ENCODE measurements around the gene SF3B3.

DNA sequence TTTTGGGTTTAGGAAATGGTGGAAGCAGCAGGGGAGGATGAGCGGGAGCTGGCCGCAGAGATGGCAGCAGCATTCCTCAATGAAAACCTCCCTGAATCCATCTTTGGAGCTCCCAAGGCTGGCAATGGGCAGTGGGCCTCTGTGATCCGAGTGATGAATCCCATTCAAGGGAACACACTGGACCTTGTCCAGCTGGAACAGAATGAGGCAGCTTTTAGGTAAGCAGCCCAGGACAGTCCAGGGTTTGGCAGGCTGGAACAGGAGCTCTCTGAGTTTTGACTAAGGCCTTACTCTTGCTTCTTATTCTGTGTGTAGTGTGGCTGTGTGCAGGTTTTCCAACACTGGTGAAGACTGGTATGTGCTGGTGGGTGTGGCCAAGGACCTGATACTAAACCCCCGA, 41.4 kb downstream of the SF3B3 start:
- TF ChIP-seq ZNF207 (IDR thresholded peaks at IDR 0.05; ENCODE audit: borderline replicate concordance) = no peak
- no peak for TF ChIP-seq KDM1A (IDR thresholded peaks at IDR 0.05; ENCODE audit: borderline replicate concordance)
- no peak for TF ChIP-seq CTCF (IDR thresholded peaks at IDR 0.05 in 2 of 3, conservative IDR thresholded peaks at IDR 0.05 in 1 of 3; ENCODE audit: control insufficient read depth in 2 of 3, extremely low read depth in 1 of 3, insufficient read depth in 1 of 3, low read depth in 3 of 3, low read length in 3 of 3)
- TF ChIP-seq TAF1 (IDR thresholded peaks at IDR 0.05; ENCODE audit: borderline replicate concordance, low read depth, low read length) = no peak
- no peak for TF ChIP-seq TCF12 (IDR thresholded peaks at IDR 0.05; ENCODE audit: low read depth, low read length)
- TF ChIP-seq SMC3 (IDR thresholded peaks at IDR 0.05; ENCODE audit: borderline replicate concordance, low read length) = no peak
- TF ChIP-seq CHD1 (IDR thresholded peaks at IDR 0.05; ENCODE audit: low read depth, low read length) = no peak
- TF ChIP-seq PBX3 (IDR thresholded peaks at IDR 0.05; ENCODE audit: insufficient replicate concordance, low read depth, low read length) = no peak
- no peak for TF ChIP-seq RFX5 (IDR thresholded peaks at IDR 0.05; ENCODE audit: low read depth, low read length)
- no peak for TF ChIP-seq EED (IDR thresholded peaks at IDR 0.05; ENCODE audit: low read depth)
- no peak for TF ChIP-seq ZZZ3 (IDR thresholded peaks at IDR 0.05; ENCODE audit: control insufficient read depth, insufficient read length, low read depth)
- no peak for TF ChIP-seq GABPA (IDR thresholded peaks at IDR 0.05; ENCODE audit: low read depth)
- no peak for TF ChIP-seq POLR2A (IDR thresholded peaks at IDR 0.05; ENCODE audit: low read depth, low read length)
- TF ChIP-seq EP300 (IDR thresholded peaks at IDR 0.05; ENCODE audit: borderline replicate concordance in 1 of 2, control insufficient read depth in 1 of 2, low read depth in 2 of 2, low read length in 2 of 2) = no peak

Measured in GM12878 (cell line).